22Rv1 (cell line): ENCODE results near the gene DSTN.

Experiments used
- H3K27ac ChIP-seq: fragments of 450-650 bp; 2 replicates; pipeline ENCODE4 v1.5.1; 2017
- CTCF ChIP-seq: fragments of 450-650 bp; IDR thresholded peaks from 2 replicates; pipeline ENCODE4 v1.5.1; 2017; ENCODE audit warnings: mild to moderate bottlenecking
- ZFX ChIP-seq: fragments of 450-650 bp; IDR thresholded peaks from 2 replicates; pipeline ENCODE4 v1.6.1; 2017; ENCODE audit warnings: antibody characterized with exemption, borderline replicate concordance

The DSTN gene

GRCh38 chr20:17589161-17589834 lies 19.4 kb downstream of the DSTN start:
- no peak overlapping the region for H3K27ac ChIP-seq
- TF ChIP-seq CTCF (no peak), ZFX (no peak)

- no peak overlapping the region for H3K27ac ChIP-seq
- TF ChIP-seq ZFX, result no peak
- no peak for TF ChIP-seq CTCF
Observed at GRCh38 chr20:17590245-17590644, 20.4 kb downstream of the DSTN start.

DNA sequence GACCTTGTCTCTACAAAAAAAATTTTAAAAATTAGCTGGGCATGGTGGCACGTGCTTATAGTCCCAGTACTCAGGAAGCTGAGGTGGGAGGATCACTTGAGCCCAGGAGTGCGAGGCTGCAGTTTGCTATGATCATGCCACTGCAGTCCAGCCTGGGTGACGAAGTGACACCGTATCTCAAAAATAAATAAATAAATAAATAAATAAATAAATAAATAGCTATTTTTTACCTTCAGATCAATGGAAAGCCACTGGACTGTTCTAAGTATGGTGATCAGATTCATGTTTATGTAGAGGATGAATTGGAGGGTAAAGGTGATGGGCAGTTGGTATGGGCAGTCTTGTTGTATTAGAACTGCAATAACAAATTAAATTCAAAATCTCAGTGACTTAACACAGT lies 24.0 kb downstream of the DSTN start:
- peak overlapping the region; percentile 64 for H3K27ac ChIP-seq
- TF ChIP-seq ZFX, result no peak

GRCh38 chr20:17594443-17594842 lies 24.6 kb downstream of the DSTN start:
- TF ChIP-seq ZFX (no peak), CTCF (no peak)

GRCh38 chr20:17595856-17596255 lies 26.0 kb downstream of the DSTN start:
- TF ChIP-seq CTCF (no peak), ZFX (no peak)
- peak overlapping the region; percentile 64 for H3K27ac ChIP-seq

More at GRCh38 chr20:17594443-17594842, 24.6 kb downstream of the DSTN start:
- peak overlapping the region; percentile 64 for H3K27ac ChIP-seq

DNA sequence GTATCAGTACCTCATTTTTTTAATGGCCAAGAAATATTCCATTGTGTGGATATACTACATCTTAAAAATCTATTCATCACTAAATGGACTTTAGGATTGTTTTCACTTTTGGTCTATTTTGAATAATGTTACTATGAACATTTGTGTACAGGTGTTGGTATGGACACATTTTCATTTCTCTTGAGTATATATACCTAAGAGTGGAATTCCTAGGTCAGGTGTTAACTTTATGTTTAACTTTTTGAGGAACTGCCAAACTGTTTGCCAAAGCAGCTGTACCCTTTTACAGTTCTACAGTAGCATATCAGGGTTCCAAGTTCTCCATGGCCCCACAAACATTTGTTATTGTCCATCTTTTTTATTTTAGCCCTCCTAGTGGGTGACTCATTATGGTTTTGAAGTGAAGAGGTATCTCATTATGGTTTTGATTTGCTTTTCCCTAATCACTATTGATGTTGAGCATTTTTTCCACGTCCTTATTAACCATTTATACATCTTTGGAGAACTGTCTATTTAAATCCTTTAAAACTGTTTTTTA lies 28.2 kb downstream of the DSTN start:
- no peak overlapping the region for H3K27ac ChIP-seq
- TF ChIP-seq ZFX (no peak), CTCF (no peak)

GRCh38 chr20:17601957-17602356 lies 32.1 kb downstream of the DSTN start:
- H3K27ac ChIP-seq, result no peak overlapping the region
- TF ChIP-seq ZFX, result no peak
- TF ChIP-seq CTCF, result no peak

DNA sequence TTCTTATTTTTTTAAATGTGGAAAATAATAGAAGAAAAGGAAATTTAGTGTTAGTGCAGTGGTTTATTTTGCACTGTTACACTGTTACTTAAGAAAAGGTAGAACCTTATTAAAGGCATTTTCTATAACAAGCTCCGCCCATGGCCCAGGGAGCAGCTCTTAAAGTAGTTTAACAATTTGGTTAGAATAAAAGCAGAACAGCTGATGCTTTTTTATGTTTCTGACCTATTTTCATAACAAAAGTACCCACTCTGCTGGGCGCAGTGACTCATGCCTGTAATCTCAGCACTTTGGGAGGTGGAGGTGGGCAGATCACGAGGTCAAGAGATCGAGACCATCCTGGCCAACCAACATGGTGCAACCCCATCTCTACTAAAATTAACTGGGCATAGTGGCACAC lies 32.6 kb downstream of the DSTN start:
- no peak overlapping the region; the same call in 1 of the 2 replicates for H3K27ac ChIP-seq
- TF ChIP-seq CTCF (no peak), ZFX (no peak)
